Bone marrow (tissue), 2 donors: ENCODE data around the gene MGAT5.

ENCODE experiments used
- DNase-seq, 2 donors: peaks; one replicate each; lab custom pipeline; 2025; lab: John Stamatoyannopoulos, UW

MGAT5 gene

GRCh38 chr2:134451347-134451630 is 197.4 kb downstream of the MGAT5 start:
- no peak for DNase-seq

GRCh38 chr2:134452042-134452733 is 198.3 kb downstream of the MGAT5 start:
- no peak for DNase-seq

GRCh38 chr2:134453476-134453875 is 199.6 kb downstream of the MGAT5 start:
- DNase-seq = no peak

- DNase-seq = no peak
These were observed 200.1 kb downstream of the MGAT5 start for GRCh38 chr2:134453973-134454372.

- DNase-seq = no peak
These were observed 200.6 kb downstream of the MGAT5 start for GRCh38 chr2:134454426-134454825.

- no peak for DNase-seq
These were observed 201.1 kb downstream of the MGAT5 start for GRCh38 chr2:134454931-134455330.

- no peak for DNase-seq
These were observed 201.6 kb downstream of the MGAT5 start for GRCh38 chr2:134455426-134455825.

- DNase-seq = no peak
These were observed 203.5 kb downstream of the MGAT5 start for GRCh38 chr2:134457353-134457752.

- DNase-seq = no peak
These were observed 204.0 kb downstream of the MGAT5 start for GRCh38 chr2:134457765-134458472.

GRCh38 chr2:134458473-134458853 is 204.6 kb downstream of the MGAT5 start:
- DNase-seq = no peak

- DNase-seq = no peak
These were observed 205.1 kb downstream of the MGAT5 start for GRCh38 chr2:134458950-134459349.

GRCh38 chr2:134459706-134460406 is 206.0 kb downstream of the MGAT5 start:
- no peak for DNase-seq

- no peak for DNase-seq
These were observed 206.7 kb downstream of the MGAT5 start for GRCh38 chr2:134460583-134460998.

GRCh38 chr2:134461511-134461910 is 207.6 kb downstream of the MGAT5 start:
- DNase-seq = no peak

GRCh38 chr2:134462275-134462674 is 208.4 kb downstream of the MGAT5 start:
- no peak for DNase-seq

- DNase-seq = no peak
These were observed 209.2 kb downstream of the MGAT5 start for GRCh38 chr2:134462791-134463698.

- DNase-seq = no peak
These were observed 209.8 kb downstream of the MGAT5 start for GRCh38 chr2:134463699-134464022.

- no peak for DNase-seq
These were observed 211.6 kb downstream of the MGAT5 start for GRCh38 chr2:134465228-134466105.

- no peak for DNase-seq
These were observed 212.3 kb downstream of the MGAT5 start for GRCh38 chr2:134466141-134466540.

- no peak for DNase-seq
These were observed 214.3 kb downstream of the MGAT5 start for GRCh38 chr2:134468164-134468563.

- DNase-seq = no peak
These were observed 214.9 kb downstream of the MGAT5 start for GRCh38 chr2:134468776-134469175.
